ENCODE results near the gene ANKRD29.

Gene ANKRD29

GRCh38 chr18:23635283-23636070 is 27.2 kb downstream of the ANKRD29 start (continued):
- 0 out of 2 replicates have a peak, but pooled peaks have one; percentile 26 for TF ChIP-seq PRDM6 (tag by site-specific recombination; IDR thresholded peaks at IDR 0.05)
- TF ChIP-seq ZNF398 (tag by site-specific recombination; IDR thresholded peaks at IDR 0.05): peak; percentile 67; the same call in 1 of the 2 replicates
- TF ChIP-seq EGR2 (tag by site-specific recombination; IDR thresholded peaks at IDR 0.05; ENCODE audit: low read depth): peak; percentile 98
- no peak for TF ChIP-seq ZNF26 (tag by site-specific recombination; IDR thresholded peaks at IDR 0.05)
- no peak for TF ChIP-seq RBAK (tag by site-specific recombination; IDR thresholded peaks at IDR 0.05)
- TF ChIP-seq ZNF394 (tag by site-specific recombination; IDR thresholded peaks at IDR 0.05; ENCODE audit: borderline replicate concordance): no peak
- TF ChIP-seq ZNF626 (tag by site-specific recombination; IDR thresholded peaks at IDR 0.05): no peak
- TF ChIP-seq ZNF701 (tag by site-specific recombination; IDR thresholded peaks at IDR 0.05): 0 out of 2 replicates have a peak, but pooled peaks have one; percentile 22

GRCh38 chr18:23634692-23635091 is 28.0 kb downstream of the ANKRD29 start:
- CTCF ChIA-PET: interaction anchor here (1.3 kb wide), 1 partner anchor 13 kb away, joined by 8 read pairs; no protein-coding TSS in a partner anchor
- Histone ChIP-seq H3K9me3 (ENCODE audit: control insufficient read depth, insufficient read depth, low read depth, low read length) (no peaks in the 10 kb centered on the region), H3K36me3 (ENCODE audit: control insufficient read depth in 2 of 2, insufficient read depth in 1 of 2, low read length in 2 of 2) (no peaks in the 10 kb centered on the region), H3K27ac (ENCODE audit: extremely low read depth, low read depth, low read length) (no peak overlapping the region), H3K4me3 (ENCODE audit: low read depth, low read length) (no peak overlapping the region), H3K4me1 (ENCODE audit: control insufficient read depth, insufficient read depth, low read length) (peaks cover 22% of the 10 kb centered on the region)
- POLR2A ChIA-PET: interaction anchor here (0.7 kb wide), 1 partner anchor 50 kb away, joined by 4 read pairs; no protein-coding TSS in a partner anchor
- no peak for TF ChIP-seq ZNF544 (tag by site-specific recombination; IDR thresholded peaks at IDR 0.05)
- no peak for TF ChIP-seq OSR2 (tag by site-specific recombination; IDR thresholded peaks at IDR 0.05)
- no peak for TF ChIP-seq SCRT1 (tag by site-specific recombination; IDR thresholded peaks at IDR 0.05; ENCODE audit: borderline replicate concordance)
- no peak for TF ChIP-seq ZNF341 (tag by site-specific recombination; IDR thresholded peaks at IDR 0.05; ENCODE audit: low read depth)
- TF ChIP-seq ZNF16 (tag by site-specific recombination; IDR thresholded peaks at IDR 0.05; ENCODE audit: low read depth): no peak
- no peak for TF ChIP-seq ZBTB17 (tag by site-specific recombination; IDR thresholded peaks at IDR 0.05)
- no peak for TF ChIP-seq ZNF138 (tag by site-specific recombination; IDR thresholded peaks at IDR 0.05; ENCODE audit: borderline replicate concordance)
- TF ChIP-seq ZNF140 (tag by site-specific recombination; IDR thresholded peaks at IDR 0.05): no peak
- TF ChIP-seq ZNF133 (tag by site-specific recombination; IDR thresholded peaks at IDR 0.05): no peak
- no peak for TF ChIP-seq ZNF23 (tag by site-specific recombination; IDR thresholded peaks at IDR 0.05; ENCODE audit: borderline replicate concordance)
- no peak for TF ChIP-seq ZNF416 (tag by site-specific recombination; IDR thresholded peaks at IDR 0.05)
- no peak for TF ChIP-seq ZNF394 (tag by site-specific recombination; IDR thresholded peaks at IDR 0.05; ENCODE audit: borderline replicate concordance)
- no peak for TF ChIP-seq ZNF18 (tag by site-specific recombination; IDR thresholded peaks at IDR 0.05)
- TF ChIP-seq ZNF626 (tag by site-specific recombination; IDR thresholded peaks at IDR 0.05): no peak

Data from HEK293 (cell line).